HEK293 (cell line): Measurements from ENCODE around the gene SF3B4.

Experiments used
- BCL11B ChIP-seq: fragments of 450-650 bp; formaldehyde crosslinking; IDR thresholded peaks from 2 replicates; pipeline ENCODE4 v1.5.1; 2016; ENCODE audit warnings: low read depth, missing biosample characterization, missing genetic modification characterization
- BCL6B ChIP-seq: fragments of 450-650 bp; formaldehyde crosslinking; IDR thresholded peaks from 2 replicates; pipeline ENCODE4 v1.5.1; 2017; ENCODE audit warnings: missing biosample characterization, missing genetic modification characterization
- HOXC10 ChIP-seq: sonication (generic); formaldehyde crosslinking; IDR thresholded peaks from 2 replicates; pipeline ENCODE4 v1.8.1; 2023; ENCODE audit warnings: mild to moderate bottlenecking, missing genetic modification reagents
- KLF10 ChIP-seq: fragments of 450-650 bp; IDR thresholded peaks from 2 replicates; pipeline ENCODE4 v1.5.1; 2018; ENCODE audit warnings: missing biosample characterization, mild to moderate bottlenecking, missing genetic modification characterization
- KLF16 ChIP-seq: fragments of 450-650 bp; formaldehyde crosslinking; IDR thresholded peaks from 2 replicates; pipeline ENCODE4 v1.5.1; 2017; ENCODE audit warnings: missing biosample characterization, missing genetic modification characterization
- KLF9 ChIP-seq: fragments of 450-650 bp; formaldehyde crosslinking; IDR thresholded peaks from 2 replicates; pipeline ENCODE4 v1.5.1; 2016; ENCODE audit warnings: missing biosample characterization, missing genetic modification characterization, low read depth
- SP2 ChIP-seq: fragments of 450-650 bp; formaldehyde crosslinking; IDR thresholded peaks from 2 replicates; pipeline ENCODE4 v1.5.1; 2016; ENCODE audit warnings: missing biosample characterization, missing genetic modification characterization
- TCF7L2 ChIP-seq: IDR thresholded peaks from 2 replicates; pipeline ENCODE4 v1.6.1; 2011; ENCODE audit warnings: low read depth, mild to moderate bottlenecking, inconsistent platforms, low read length, moderate library complexity, borderline replicate concordance
- WT1 ChIP-seq: fragments of 450-650 bp; formaldehyde crosslinking; IDR thresholded peaks from 2 replicates; pipeline ENCODE4 v1.5.1; 2016; ENCODE audit warnings: missing biosample characterization, missing genetic modification characterization
- ZBTB10 ChIP-seq: fragments of 450-650 bp; formaldehyde crosslinking; IDR thresholded peaks from 2 replicates; pipeline ENCODE4 v1.5.1; 2016; ENCODE audit warnings: missing biosample characterization, missing genetic modification characterization
- ZBTB11 ChIP-seq: fragments of 450-650 bp; formaldehyde crosslinking; conservative IDR thresholded peaks from 2 replicates; pipeline ENCODE4 v1.5.1; 2016; ENCODE audit warnings: low read depth, missing biosample characterization, missing genetic modification characterization
- ZFP69B ChIP-seq: fragments of 450-650 bp; formaldehyde crosslinking; IDR thresholded peaks from 2 replicates; pipeline ENCODE4 v1.5.1; 2016; ENCODE audit warnings: missing biosample characterization, missing genetic modification characterization
- ZNF223 ChIP-seq: fragments of 450-650 bp; formaldehyde crosslinking; IDR thresholded peaks from 2 replicates; pipeline ENCODE4 v1.5.1; 2016; ENCODE audit warnings: missing biosample characterization, missing genetic modification characterization
- ZNF324 ChIP-seq: fragments of 450-650 bp; formaldehyde crosslinking; IDR thresholded peaks from 2 replicates; pipeline ENCODE4 v1.5.1; 2016; ENCODE audit warnings: missing biosample characterization, missing genetic modification characterization
- ZNF335 ChIP-seq: fragments of 450-650 bp; formaldehyde crosslinking; conservative IDR thresholded peaks from 2 replicates; pipeline ENCODE4 v1.5.1; 2016; ENCODE audit warnings: missing biosample characterization, missing genetic modification characterization
- ZNF362 ChIP-seq: fragments of 450-650 bp; formaldehyde crosslinking; IDR thresholded peaks from 2 replicates; pipeline ENCODE4 v1.5.1; 2016; ENCODE audit warnings: missing biosample characterization, missing genetic modification characterization
- ZNF423 ChIP-seq: fragments of 450-650 bp; formaldehyde crosslinking; IDR thresholded peaks from 2 replicates; pipeline ENCODE4 v1.5.1; 2016; ENCODE audit warnings: missing biosample characterization, missing genetic modification characterization
- ZNF449 ChIP-seq: fragments of 450-650 bp; formaldehyde crosslinking; IDR thresholded peaks from 2 replicates; pipeline ENCODE4 v1.5.1; 2017; ENCODE audit warnings: missing biosample characterization, mild to moderate bottlenecking, missing genetic modification characterization, moderate library complexity
- ZNF510 ChIP-seq: fragments of 450-650 bp; formaldehyde crosslinking; IDR thresholded peaks from 2 replicates; pipeline ENCODE4 v1.5.1; 2018; ENCODE audit warnings: mild to moderate bottlenecking, missing genetic modification characterization, missing biosample characterization; ENCODE audit not compliant: insufficient replicate concordance
- ZNF548 ChIP-seq: fragments of 450-650 bp; formaldehyde crosslinking; IDR thresholded peaks from 2 replicates; pipeline ENCODE4 v1.5.1; 2016; ENCODE audit warnings: missing biosample characterization, missing genetic modification characterization
- ZNF610 ChIP-seq: fragments of 450-650 bp; formaldehyde crosslinking; IDR thresholded peaks from 2 replicates; pipeline ENCODE4 v1.5.1; 2016; ENCODE audit warnings: missing biosample characterization, missing genetic modification characterization, borderline replicate concordance
- ZNF660 ChIP-seq: fragments of 450-650 bp; IDR thresholded peaks from 2 replicates; pipeline ENCODE4 v1.5.1; 2018; ENCODE audit warnings: missing biosample characterization, mild to moderate bottlenecking, missing genetic modification characterization
- ZNF76 ChIP-seq: fragments of 450-650 bp; formaldehyde crosslinking; IDR thresholded peaks from 2 replicates; pipeline ENCODE4; 2016; ENCODE audit warnings: low read depth, missing biosample characterization, missing genetic modification characterization, borderline replicate concordance
- ZNF768 ChIP-seq: fragments of 450-650 bp; formaldehyde crosslinking; IDR thresholded peaks from 2 replicates; pipeline ENCODE4 v1.5.1; 2018; ENCODE audit warnings: missing biosample characterization, mild to moderate bottlenecking, missing genetic modification characterization
- ZNF777 ChIP-seq: fragments of 450-650 bp; formaldehyde crosslinking; IDR thresholded peaks from 2 replicates; pipeline ENCODE4 v1.5.1; 2017; ENCODE audit warnings: missing biosample characterization, missing genetic modification characterization, borderline replicate concordance
- ZSCAN18 ChIP-seq: fragments of 450-650 bp; formaldehyde crosslinking; IDR thresholded peaks from 2 replicates; pipeline ENCODE4 v1.5.1; 2016; ENCODE audit warnings: missing biosample characterization, missing genetic modification characterization

Gene SF3B4

GRCh38 chr1:149885339-149886120, 42.1 kb downstream of the SF3B4 start (continued):
- TF ChIP-seq ZSCAN18 (no peak), SP2 (tag by site-specific recombination) (peak; percentile 87), BCL11B (tag by site-specific recombination) (no peak), ZNF610 (tag by site-specific recombination) (no peak), ZFP69B (tag by site-specific recombination) (0 out of 2 replicates have a peak, but pooled peaks have one; percentile 37), KLF10 (peak; percentile 84), ZBTB10 (no peak), WT1 (no peak), ZNF324 (tag by site-specific recombination) (no peak; the same call in 1 of the 2 replicates), ZNF777 (tag by site-specific recombination) (no peak), KLF9 (tag by site-specific recombination) (0 out of 2 replicates have a peak, but pooled peaks have one; percentile 54), BCL6B (tag by site-specific recombination) (no peak), TCF7L2 (no peak), ZBTB11 (tag by site-specific recombination) (0 out of 2 replicates have a peak, but pooled peaks have one; percentile 28), ZNF423 (tag by site-specific recombination) (no peak), ZNF510 (no peak), ZNF548 (tag by site-specific recombination) (no peak), ZNF335 (tag by site-specific recombination) (peak; percentile 98), ZNF362 (tag by site-specific recombination) (no peak), ZNF76 (tag by site-specific recombination) (peak; percentile 72), ZNF768 (tag by site-specific recombination) (no peak), ZNF223 (tag by site-specific recombination) (no peak), HOXC10 (CRISPR knock-in tag) (no peak), ZNF449 (tag by site-specific recombination) (peak; percentile 47; the same call in 1 of the 2 replicates), KLF16 (no peak), ZNF660 (tag by site-specific recombination) (peak; percentile 75)
